ENCODE data around the gene TFG.

DNA sequence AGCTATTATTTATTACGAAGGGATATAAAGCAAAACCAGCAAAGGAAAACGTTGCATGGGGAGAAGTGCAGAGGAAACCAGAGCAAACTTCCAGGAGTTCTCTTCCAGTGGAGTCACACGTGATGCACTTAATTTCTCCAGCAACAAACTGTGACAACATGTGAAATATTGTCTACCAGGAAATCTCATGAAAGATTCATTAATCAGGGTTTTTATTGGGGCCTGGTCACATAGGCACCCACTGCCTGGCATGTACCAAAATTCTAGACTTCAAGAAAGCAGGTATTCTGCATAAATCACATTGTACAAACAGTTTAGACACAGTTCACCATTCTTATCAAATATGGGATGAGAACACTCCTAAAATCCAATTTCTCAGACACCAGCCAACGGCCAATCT is 5.4 kb upstream of the TFG start:
- TF ChIP-seq, protein P1, sequence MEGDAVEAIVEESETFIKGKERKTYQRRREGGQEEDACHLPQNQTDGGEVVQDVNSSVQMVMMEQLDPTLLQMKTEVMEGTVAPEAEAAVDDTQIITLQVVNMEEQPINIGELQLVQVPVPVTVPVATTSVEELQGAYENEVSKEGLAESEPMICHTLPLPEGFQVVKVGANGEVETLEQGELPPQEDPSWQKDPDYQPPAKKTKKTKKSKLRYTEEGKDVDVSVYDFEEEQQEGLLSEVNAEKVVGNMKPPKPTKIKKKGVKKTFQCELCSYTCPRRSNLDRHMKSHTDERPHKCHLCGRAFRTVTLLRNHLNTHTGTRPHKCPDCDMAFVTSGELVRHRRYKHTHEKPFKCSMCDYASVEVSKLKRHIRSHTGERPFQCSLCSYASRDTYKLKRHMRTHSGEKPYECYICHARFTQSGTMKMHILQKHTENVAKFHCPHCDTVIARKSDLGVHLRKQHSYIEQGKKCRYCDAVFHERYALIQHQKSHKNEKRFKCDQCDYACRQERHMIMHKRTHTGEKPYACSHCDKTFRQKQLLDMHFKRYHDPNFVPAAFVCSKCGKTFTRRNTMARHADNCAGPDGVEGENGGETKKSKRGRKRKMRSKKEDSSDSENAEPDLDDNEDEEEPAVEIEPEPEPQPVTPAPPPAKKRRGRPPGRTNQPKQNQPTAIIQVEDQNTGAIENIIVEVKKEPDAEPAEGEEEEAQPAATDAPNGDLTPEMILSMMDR (IDR thresholded peaks at IDR 0.05; ENCODE audit: low read depth, low read length, poor library complexity, severe bottlenecking), result no peak
- TF ChIP-seq EZH2phosphoT487 (IDR thresholded peaks at IDR 0.05; ENCODE audit: borderline replicate concordance, low read length), result no peak

Data from DOHH2 (cell line).